ENCODE measurements around the gene MGST2. TPM values are rescaled to one million over a fixed set of nuclear protein-coding genes. Genes with fewer than 3 reads are reported as not detected.

Gene MGST2
- total RNA-seq, 2 donors from 2014 or later, result 101 to 135 TPM

GRCh38 chr4:139656614-139657486 is 8.8 kb upstream of the MGST2 start:
- peak overlapping the region in 1 of 2 donors; percentile 56 for H3K27ac ChIP-seq
- 18% methylated on average over 13 of the region's 13 CpGs for WGBS
- H3K4me1 ChIP-seq (replicated peaks), result no peaks in the 10 kb centered on the region

GRCh38 chr4:139658185-139658584 is 7.4 kb upstream of the MGST2 start:
- TF ChIP-seq CTCF (IDR thresholded peaks at IDR 0.05) (no peak), POLR2AphosphoS5 (IDR thresholded peaks at IDR 0.05) (no peak), POLR2A (IDR thresholded peaks at IDR 0.05) (no peak)
- no peaks in the 10 kb centered on the region for H3K4me1 ChIP-seq (replicated peaks)
- no peaks in the 10 kb centered on the region for H3K36me3 ChIP-seq
- no peaks in the 10 kb centered on the region for H3K9me3 ChIP-seq
- intact Hi-C loops (cut with DNase I), result loop anchor here (10.0 kb wide), 1 partner anchor 667 kb away; no protein-coding TSS in a partner anchor
- no peak overlapping the region for H3K4me3 ChIP-seq
- H3K27ac ChIP-seq, result peak overlapping the region in 1 of 2 donors; percentile 56
- no peak for DNase-seq (ENCODE audit: low spot score)
- no peaks in the 10 kb centered on the region for H3K27me3 ChIP-seq (replicated peaks; ENCODE audit: insufficient read depth)
- WGBS, result 70% methylated on average over 4 of the region's 4 CpGs

More at GRCh38 chr4:139656614-139657486, 8.8 kb upstream of the MGST2 start:
- TF ChIP-seq POLR2AphosphoS5 (IDR thresholded peaks at IDR 0.05) (peak; percentile 40), POLR2A (IDR thresholded peaks at IDR 0.05) (no peak), CTCF (IDR thresholded peaks at IDR 0.05) (peak; percentile 61 to 84 (median 70))
- no peaks in the 10 kb centered on the region for H3K36me3 ChIP-seq
- no peak overlapping the region for H3K4me3 ChIP-seq
- intact Hi-C loops (cut with DNase I), result loop anchor here (10.0 kb wide), 1 partner anchor 668 kb away; no protein-coding TSS in a partner anchor
- H3K27me3 ChIP-seq (replicated peaks; ENCODE audit: insufficient read depth), result no peaks in the 10 kb centered on the region
- peak; percentile 53 for DNase-seq (ENCODE audit: low spot score)
- no peaks in the 10 kb centered on the region for H3K9me3 ChIP-seq

- intact Hi-C loops (cut with DNase I), result loop anchor here (10.0 kb wide), 1 partner anchor 666 kb away; no protein-coding TSS in a partner anchor
- 66% methylated on average over 2 of the region's 2 CpGs for WGBS
- H3K27ac ChIP-seq, result no peak overlapping the region
- no peak overlapping the region for H3K4me3 ChIP-seq
- H3K9me3 ChIP-seq, result no peaks in the 10 kb centered on the region
- H3K27me3 ChIP-seq (replicated peaks; ENCODE audit: insufficient read depth), result no peaks in the 10 kb centered on the region
- no peaks in the 10 kb centered on the region for H3K4me1 ChIP-seq (replicated peaks)
- no peak for DNase-seq (ENCODE audit: low spot score)
- no peak for TF ChIP-seq POLR2AphosphoS5 (IDR thresholded peaks at IDR 0.05)
- TF ChIP-seq CTCF (IDR thresholded peaks at IDR 0.05), result no peak
- no peak for TF ChIP-seq POLR2A (IDR thresholded peaks at IDR 0.05)
- no peaks in the 10 kb centered on the region for H3K36me3 ChIP-seq
Observed at GRCh38 chr4:139658586-139659382, 6.8 kb upstream of the MGST2 start.

- WGBS, result 95% methylated on average over 12 of the region's 12 CpGs
- H3K4me1 ChIP-seq (replicated peaks), result no peaks in the 10 kb centered on the region
- no peak for DNase-seq (ENCODE audit: low spot score)
- TF ChIP-seq POLR2A (IDR thresholded peaks at IDR 0.05) (no peak), CTCF (IDR thresholded peaks at IDR 0.05) (no peak), POLR2AphosphoS5 (IDR thresholded peaks at IDR 0.05) (no peak)
- H3K36me3 ChIP-seq, result no peaks in the 10 kb centered on the region
- no peak overlapping the region for H3K27ac ChIP-seq
- intact Hi-C loops (cut with DNase I), result loop anchor here (10.0 kb wide), 2 partner anchors 135 to 665 kb away; no protein-coding TSS in a partner anchor
- H3K4me3 ChIP-seq, result no peak overlapping the region
- H3K9me3 ChIP-seq, result no peaks in the 10 kb centered on the region
- no peaks in the 10 kb centered on the region for H3K27me3 ChIP-seq (replicated peaks; ENCODE audit: insufficient read depth)
Observed at GRCh38 chr4:139659735-139660424, 5.7 kb upstream of the MGST2 start.

All from prostate gland (tissue), 2 donors.